ENCODE measurements around the gene LPCAT1.
"Not testable (repeated sequence)": the region's sequence is repeated elsewhere in the genome, so short reads cannot be mapped to it uniquely, and the experiment has no call there.

The LPCAT1 gene

GRCh38 chr5:1480217-1480616, 43.5 kb downstream of the LPCAT1 start:
- DNase-seq (ENCODE audit: low read depth in 2 of 2) = no peak

GRCh38 chr5:1479581-1480188, 44.1 kb downstream of the LPCAT1 start:
- peak; percentile 34 to 36 for DNase-seq (ENCODE audit: low read depth in 2 of 2)

- DNase-seq (ENCODE audit: low read depth in 2 of 2) = no peak
Observed at GRCh38 chr5:1479066-1479465, 44.7 kb downstream of the LPCAT1 start.

GRCh38 chr5:1478271-1479035, 45.3 kb downstream of the LPCAT1 start:
- DNase-seq (ENCODE audit: low read depth in 2 of 2) = no peak

- no peak for DNase-seq (ENCODE audit: low read depth in 2 of 2)
Observed at GRCh38 chr5:1477341-1477740, 46.4 kb downstream of the LPCAT1 start.

- no peak for DNase-seq (ENCODE audit: low read depth in 2 of 2)
Observed at GRCh38 chr5:1476967-1477310, 46.8 kb downstream of the LPCAT1 start.

GRCh38 chr5:1476181-1476966, 47.4 kb downstream of the LPCAT1 start:
- DNase-seq (ENCODE audit: low read depth in 2 of 2) = no peak

GRCh38 chr5:1475544-1475900, 48.2 kb downstream of the LPCAT1 start:
- DNase-seq (ENCODE audit: low read depth in 2 of 2) = not testable (repeated sequence)

GRCh38 chr5:1474866-1475543, 48.8 kb downstream of the LPCAT1 start:
- no peak for DNase-seq (ENCODE audit: low read depth in 2 of 2)

- DNase-seq (ENCODE audit: low read depth in 2 of 2) = no peak
Observed at GRCh38 chr5:1474183-1474839, 49.4 kb downstream of the LPCAT1 start.

GRCh38 chr5:1473746-1474145, 50.0 kb downstream of the LPCAT1 start:
- DNase-seq (ENCODE audit: low read depth in 2 of 2) = no peak

GRCh38 chr5:1472964-1473628, 50.7 kb downstream of the LPCAT1 start:
- no peak for DNase-seq (ENCODE audit: low read depth in 2 of 2)

GRCh38 chr5:1471997-1472963, 51.5 kb downstream of the LPCAT1 start:
- no peak for DNase-seq (ENCODE audit: low read depth in 2 of 2)

- DNase-seq (ENCODE audit: low read depth in 2 of 2) = no peak
Observed at GRCh38 chr5:1471240-1471853, 52.4 kb downstream of the LPCAT1 start.

GRCh38 chr5:1470762-1471211, 53.0 kb downstream of the LPCAT1 start:
- no peak for DNase-seq (ENCODE audit: low read depth in 2 of 2)

GRCh38 chr5:1468629-1469527, 54.9 kb downstream of the LPCAT1 start:
- no peak for DNase-seq (ENCODE audit: low read depth in 2 of 2)

GRCh38 chr5:1468247-1468612, 55.5 kb downstream of the LPCAT1 start:
- no peak for DNase-seq (ENCODE audit: low read depth in 2 of 2)

Measured in fibroblast of skin of left quadriceps (primary cell).